ENCODE results near the gene RNF151.

- TF ChIP-seq CTCF (IDR thresholded peaks at IDR 0.05) (no peak), BHLHE40 (IDR thresholded peaks at IDR 0.05; ENCODE audit: low read depth, low read length) (no peak), RAD21 (conservative IDR thresholded peaks at IDR 0.05 in 1 of 2, IDR thresholded peaks at IDR 0.05 in 1 of 2) (no peak), REST (IDR thresholded peaks at IDR 0.05) (no peak), HOXA7 (CRISPR knock-in tag; IDR thresholded peaks at IDR 0.05) (no peak), POLR2A (IDR thresholded peaks at IDR 0.05; ENCODE audit: low read length) (no peak), ESRRA (IDR thresholded peaks at IDR 0.05; ENCODE audit: borderline replicate concordance, low read length) (no peak)
Observed at GRCh38 chr16:2006317-2006716, 39.7 kb downstream of the RNF151 start.

Data from A549 (cell line).